ENCODE data around the gene MYL12B. TPM values are rescaled to one million over a fixed set of nuclear protein-coding genes. Genes with fewer than 3 reads are reported as not detected.

MYL12B gene
- total and polyA plus RNA-seq, 2 of the 8 experiments (the other 6 are each of a cell fraction or from before 2014, with no cell fraction given), result 174 to 188 TPM

GRCh38 chr18:3265564-3266033, 3.7 kb downstream of the MYL12B start:
- ChIA-PET POLR2A (ENCODE audit: partially characterized antibody) (interaction anchor here (4.3 kb wide), 1 partner anchor 19 kb away, joined by 26 read pairs; the partner anchor contains the start of gene MYL12A), CTCF (ENCODE audit: partially characterized antibody) (interaction anchor here (0.6 to 1.1 kb wide), 2 partner anchors 398 to 410 kb away, joined by 3 to 4 read pairs; no protein-coding TSS in a partner anchor)

More at GRCh38 chr18:3265564-3266033, 3.7 kb downstream of the MYL12B start:
- WGBS, 2 experiments (ENCODE audit: extremely low coverage in 1 of 2, insufficient coverage in 1 of 2, insufficient read length in 1 of 2, insufficient replicate concordance in 2 of 2, low coverage in 1 of 2, low lambda C conversion rate in 2 of 2, missing lambda C conversion rate in 1 of 2), result 91% methylated on average over 3 of the region's 3 CpGs; no CpG with 5 or more reads in 1 of the 2 experiments
- Histone ChIP-seq H3K4me3 (ENCODE audit: extremely low read depth in 1 of 4, insufficient read depth in 2 of 4, low read depth in 3 of 4, low read length in 4 of 4) (no peak overlapping the region), H4K91ac (replicated peaks; ENCODE audit: insufficient read length, low read length) (no peak overlapping the region), H3K36me3 (ENCODE audit: control insufficient read depth in 2 of 4, insufficient read depth in 4 of 4, low read length in 3 of 4) (no peaks in the 10 kb centered on the region), H4K8ac (ENCODE audit: extremely low read depth, insufficient read depth, low read length) (no peak overlapping the region), H2BK5ac (ENCODE audit: low read depth, low read length) (no peak overlapping the region), H3K4me1 (replicated peaks in 1 of 4; ENCODE audit: control insufficient read depth in 3 of 4, insufficient read depth in 4 of 4, low read length in 3 of 4) (peaks cover 0 to 6% (median 2%) of the 10 kb centered on the region in 4 experiments; a peak in 5 of 7 replicates), H3K56ac (replicated peaks; ENCODE audit: insufficient read length, low read depth, low read length) (no peak overlapping the region), H3K23me2 (ENCODE audit: low read depth, low read length) (peaks cover 7% of the 10 kb centered on the region), H3K23ac (ENCODE audit: insufficient read length) (no peak overlapping the region), H2BK120ac (replicated peaks; ENCODE audit: low read depth, low read length) (no peak overlapping the region), H3K14ac (ENCODE audit: insufficient read length) (no peak overlapping the region), H3K27ac (ENCODE audit: low read depth, low read length) (no peak overlapping the region), H3K79me2 (ENCODE audit: control insufficient read depth in 1 of 2, insufficient read depth in 2 of 2, low read length in 2 of 2) (peaks cover 53 to 84% of the 10 kb centered on the region in 2 experiments), H3K27me3 (replicated peaks in 1 of 4; ENCODE audit: control insufficient read depth in 3 of 4, extremely low read depth in 1 of 4, insufficient read depth in 3 of 4, low read length in 3 of 4) (no peaks in the 10 kb centered on the region), H3K79me1 (ENCODE audit: low read depth, low read length) (peaks cover 8% of the 10 kb centered on the region), H3K9me3 (ENCODE audit: insufficient read depth in 2 of 2, low read depth in 1 of 2, low read length in 1 of 2) (no peaks in the 10 kb centered on the region), H2AK5ac (ENCODE audit: low read depth, low read length) (0 out of 2 replicates have a peak overlapping the region, but pooled peaks have one; percentile 7), H3K4me2 (ENCODE audit: insufficient read depth in 1 of 2, low read depth in 2 of 2, low read length in 2 of 2) (no peak overlapping the region), H3K4ac (replicated peaks; ENCODE audit: insufficient read length, low read depth, low read length) (no peak overlapping the region), H2BK15ac (ENCODE audit: low read length) (no peak overlapping the region), H2AFZ (ENCODE audit: low read length) (no peak overlapping the region), H3K18ac (ENCODE audit: extremely low read depth, low read length) (no peak overlapping the region), H3K9ac (replicated peaks in 1 of 4; ENCODE audit: extremely low read depth in 1 of 4, low read depth in 3 of 4, low read length in 3 of 4) (no peak overlapping the region), H2BK20ac (ENCODE audit: low read length) (no peak overlapping the region), H4K20me1 (replicated peaks in 1 of 2; ENCODE audit: control insufficient read depth in 1 of 2, insufficient read depth in 2 of 2, low read length in 2 of 2) (peaks cover 6 to 29% of the 10 kb centered on the region in 2 experiments), H2BK12ac (ENCODE audit: low read depth, low read length) (no peak overlapping the region), H4K5ac (ENCODE audit: insufficient read length, low read depth, low read length) (no peak overlapping the region)
- no peak for DNase-seq (ENCODE audit: low read depth in 1 of 2, low spot score in 2 of 2)
- no peak for FAIRE-seq
- TF ChIP-seq SIN3A (conservative IDR thresholded peaks at IDR 0.05 in 1 of 2, IDR thresholded peaks at IDR 0.05 in 1 of 2; ENCODE audit: low read depth in 1 of 2, low read length in 2 of 2) (peak; percentile 44 to 67; a peak in 2 of 4 replicates), RFX5 (IDR thresholded peaks at IDR 0.05; ENCODE audit: borderline replicate concordance, low read depth, low read length) (no peak), TEAD4 (IDR thresholded peaks at IDR 0.05; ENCODE audit: low read depth, low read length) (peak; percentile 48; the same call in 1 of the 2 replicates)

All from H1 (cell line).